ENCODE results near the gene CBLL1. TPM values are rescaled to one million over a fixed set of nuclear protein-coding genes. Genes with fewer than 3 reads are reported as not detected.

The CBLL1 gene
- total and polyA plus RNA-seq, 2 donors from 2014 or later: 5.6 to 22.4 TPM

GRCh38 chr7:107721286-107721685 lies 22.7 kb upstream of the CBLL1 start:
- FAIRE-seq (no peak), DNase-seq (no peak)
- no peaks in the 10 kb centered on the region for H3K9me3 ChIP-seq (ENCODE audit: control insufficient read depth in 2 of 3, insufficient read depth in 1 of 3, low read length in 3 of 3)
- H3K4me3 ChIP-seq (ENCODE audit: low read length in 3 of 3): no peak overlapping the region
- intact Hi-C loops (cut with DNase I): loop anchor here (10.0 kb wide), 1 partner anchor 256 kb away; no protein-coding TSS in a partner anchor
- no peaks in the 10 kb centered on the region for H3K27me3 ChIP-seq (ENCODE audit: control insufficient read depth, insufficient read depth, low read length)
- H3K36me3 ChIP-seq (ENCODE audit: control insufficient read depth in 2 of 3, insufficient read depth in 3 of 3, low read length in 3 of 3): no peaks in the 10 kb centered on the region
- no peak for TF ChIP-seq CTCF (IDR thresholded peaks at IDR 0.05; ENCODE audit: borderline replicate concordance, extremely low read depth, insufficient read depth)
- no peak overlapping the region for H3K27ac ChIP-seq (ENCODE audit: low read depth in 2 of 2, low read length in 2 of 2)
- H3K4me1 ChIP-seq (ENCODE audit: control insufficient read depth in 2 of 3, insufficient read depth in 2 of 3, low read depth in 1 of 3, low read length in 3 of 3): no peaks in the 10 kb centered on the region
- no peak overlapping the region for H3K9ac ChIP-seq (ENCODE audit: low read length in 3 of 3)

- Histone ChIP-seq H3K9me3 (ENCODE audit: control insufficient read depth in 2 of 3, insufficient read depth in 1 of 3, low read length in 3 of 3) (no peaks in the 10 kb centered on the region), H3K9ac (ENCODE audit: low read length in 3 of 3) (no peak overlapping the region), H3K36me3 (ENCODE audit: control insufficient read depth in 2 of 3, insufficient read depth in 3 of 3, low read length in 3 of 3) (no peaks in the 10 kb centered on the region), H3K4me3 (ENCODE audit: low read length in 3 of 3) (no peak overlapping the region), H3K27me3 (ENCODE audit: control insufficient read depth, insufficient read depth, low read length) (no peaks in the 10 kb centered on the region), H3K4me1 (ENCODE audit: control insufficient read depth in 2 of 3, insufficient read depth in 2 of 3, low read depth in 1 of 3, low read length in 3 of 3) (no peaks in the 10 kb centered on the region), H3K27ac (ENCODE audit: low read depth in 2 of 2, low read length in 2 of 2) (no peak overlapping the region)
- intact Hi-C loops (cut with DNase I): loop anchor here (10.0 kb wide), 1 partner anchor 258 kb away; no protein-coding TSS in a partner anchor
- FAIRE-seq (no peak), DNase-seq (no peak)
- no peak for TF ChIP-seq CTCF (IDR thresholded peaks at IDR 0.05; ENCODE audit: borderline replicate concordance, extremely low read depth, insufficient read depth)
Observed at GRCh38 chr7:107723255-107723654, 20.7 kb upstream of the CBLL1 start.

- intact Hi-C loops (cut with DNase I): loop anchor here (10.0 kb wide), 1 partner anchor 260 kb away; no protein-coding TSS in a partner anchor
- Histone ChIP-seq H3K4me3 (ENCODE audit: low read length in 3 of 3) (no peak overlapping the region), H3K9ac (ENCODE audit: low read length in 3 of 3) (no peak overlapping the region), H3K36me3 (ENCODE audit: control insufficient read depth in 2 of 3, insufficient read depth in 3 of 3, low read length in 3 of 3) (no peaks in the 10 kb centered on the region), H3K4me1 (ENCODE audit: control insufficient read depth in 2 of 3, insufficient read depth in 2 of 3, low read depth in 1 of 3, low read length in 3 of 3) (no peaks in the 10 kb centered on the region), H3K27ac (ENCODE audit: low read depth in 2 of 2, low read length in 2 of 2) (no peak overlapping the region), H3K27me3 (ENCODE audit: control insufficient read depth, insufficient read depth, low read length) (no peaks in the 10 kb centered on the region), H3K9me3 (ENCODE audit: control insufficient read depth in 2 of 3, insufficient read depth in 1 of 3, low read length in 3 of 3) (no peaks in the 10 kb centered on the region)
- peak; percentile 53 for TF ChIP-seq CTCF (IDR thresholded peaks at IDR 0.05; ENCODE audit: borderline replicate concordance, extremely low read depth, insufficient read depth)
- FAIRE-seq (peak; percentile 96), DNase-seq (peak in 3 of 5 donors; percentile 31 to 80 (median 52))
Observed at GRCh38 chr7:107725138-107725740, 18.7 kb upstream of the CBLL1 start.
